GM12878 (cell line): ENCODE data around the gene MXI1. TPM values are rescaled to one million over a fixed set of nuclear protein-coding genes. Genes with fewer than 3 reads are reported as not detected.

Experiments
- ATAC-seq: fragments of 200-7000 bp; cut with Tn5 transposase; 3 replicates; pipeline ENCODE4 v1.9.1; 2020; ENCODE audit warnings: mild to moderate bottlenecking, moderate library complexity
- BruUV-seq: library from RNA; stranded (reverse); fragments of 400-500 nt; replicated peaks from 2 replicates; lab custom pipeline; 2021; lab: Mats Ljungman, UMichigan
- CTCF ChIA-PET: fragments of 300-600 bp; sonication (Branson Sonifier 250); formaldehyde crosslinking; extraction: SDS; loops from one replicate; lab custom pipeline; 2021; ENCODE audit warnings: inconsistent platforms; lab: Yijun Ruan, JAX
- POLR2A ChIA-PET: fragments of 350-600 bp; formaldehyde crosslinking; extraction: SDS; loops from one replicate; lab custom pipeline; 2021; ENCODE audit warnings: inconsistent platforms; lab: Charles Lee
- RAD21 ChIA-PET: fragments of 300-600 bp; sonication (Branson Sonifier 250); formaldehyde crosslinking; loops from one replicate; lab custom pipeline; 2023; ENCODE audit warnings: antibody characterized with exemption; ENCODE audit not compliant: unreplicated experiment; lab: Charles Lee
- SMC1A ChIA-PET: fragments of 300-600 bp; sonication (Branson Sonifier 250); formaldehyde crosslinking; loops from one replicate; lab custom pipeline; 2023; ENCODE audit not compliant: unreplicated experiment, uncharacterized antibody; lab: Charles Lee
- DNase-seq: peaks from one replicate; pipeline ENCODE4 v3.0.0-alpha.2; 2011; ENCODE audit warnings: low read depth, low spot score
- FAIRE-seq: peaks from 3 replicates; lab custom pipeline; 2011; peaks lifted over from hg19 to GRCh38; lab: Jason Lieb, UNC
- H2AFZ ChIP-seq: 2 replicates; pipeline ENCODE4 v1.6.0; 2011; ENCODE audit warnings: low read depth, low read length, control low read depth; ENCODE audit not compliant: control insufficient read depth
- H3K27ac ChIP-seq: 2 replicates; pipeline ENCODE4 v1.5.1; 2011; ENCODE audit warnings: control low read depth; ENCODE audit not compliant: control insufficient read depth, insufficient read depth
- H3K27me3 ChIP-seq, 2 experiments: replicated peaks in 1 of 2; 2 replicates each; pipeline versions ENCODE4 v1.6.0 to v1.6.1; 2011; ENCODE audit warnings: low read length in 1 of 2; ENCODE audit not compliant: control insufficient read depth in 2 of 2, insufficient read depth in 2 of 2
- H3K36me3 ChIP-seq, 2 experiments: 2 replicates each; pipeline ENCODE4 v1.5.1; 2011; ENCODE audit warnings: low read length in 1 of 2; ENCODE audit not compliant: control insufficient read depth in 2 of 2, insufficient read depth in 2 of 2
- H3K4me1 ChIP-seq: 2 replicates; pipeline ENCODE4 v1.6.1; 2011; ENCODE audit warnings: mild to moderate bottlenecking, low read length, moderate library complexity, mixed read lengths; ENCODE audit not compliant: control insufficient read depth, insufficient read depth
- H3K4me2 ChIP-seq: 2 replicates; pipeline ENCODE4 v1.6.0; 2011; ENCODE audit warnings: control low read depth; ENCODE audit not compliant: control insufficient read depth, insufficient read depth
- H3K4me3 ChIP-seq: fragments of 200-600 bp; sonication (generic); 2 replicates; pipeline ENCODE4 v1.5.1; 2016
- H3K79me2 ChIP-seq: 2 replicates; pipeline ENCODE4 v1.6.0; 2011; ENCODE audit warnings: low read length; ENCODE audit not compliant: control insufficient read depth, insufficient read depth
- H3K9ac ChIP-seq: 2 replicates; pipeline ENCODE4 v1.8.0; 2011; ENCODE audit warnings: low read length, control low read depth, mixed read lengths; ENCODE audit not compliant: control insufficient read depth, insufficient read depth
- H3K9me3 ChIP-seq: replicated peaks from 3 replicates; pipeline ENCODE4 v1.5.1; 2011; ENCODE audit warnings: mild to moderate bottlenecking, low read length; ENCODE audit not compliant: control insufficient read depth, insufficient read depth
- H4K20me1 ChIP-seq: 2 replicates; pipeline ENCODE4 v1.6.0; 2011; ENCODE audit not compliant: control insufficient read depth, insufficient read depth
- ASH2L ChIP-seq: fragments of 300-600, 200-600 bp; sonication (generic); IDR thresholded peaks from 2 replicates; pipeline ENCODE4 v1.6.1; 2017; ENCODE audit warnings: low read depth, mild to moderate bottlenecking, borderline replicate concordance
- BHLHE40 ChIP-seq, 2 experiments: fragments of 450-650 bp in 1 of 2; IDR thresholded peaks; 2 replicates each; pipeline ENCODE4 v1.6.1; 2011 to 2017; ENCODE audit warnings: low read depth in 2 of 2, borderline replicate concordance in 1 of 2, improper control_type of control experiment in 1 of 2, low read length in 1 of 2, mild to moderate bottlenecking in 1 of 2
- CEBPB ChIP-seq, 2 experiments: fragments of 150-350 bp in 1 of 2; IDR thresholded peaks; 2 replicates each; pipeline ENCODE4 v1.6.1; 2012 to 2014; ENCODE audit warnings: low read depth in 2 of 2, low read length in 2 of 2, borderline replicate concordance in 1 of 2, inconsistent platforms in 1 of 2
- GABPA ChIP-seq: IDR thresholded peaks from 2 replicates; pipeline ENCODE4 v1.6.1; 2014; ENCODE audit warnings: antibody characterized with exemption, low read depth, mild to moderate bottlenecking, inconsistent platforms
- HDAC2 ChIP-seq: fragments of 200-600 bp; sonication (generic); IDR thresholded peaks from 2 replicates; pipeline ENCODE4 v1.6.1; 2017
- LARP7 ChIP-seq: fragments of 450-650 bp; IDR thresholded peaks from 2 replicates; pipeline ENCODE4 v1.6.1; 2017; ENCODE audit warnings: mild to moderate bottlenecking
- RAD51 ChIP-seq: fragments of 450-650 bp; IDR thresholded peaks from 2 replicates; pipeline ENCODE4 v1.6.1; 2016; ENCODE audit warnings: moderate library complexity, mild to moderate bottlenecking, inconsistent platforms
- RUNX3 ChIP-seq: IDR thresholded peaks from 2 replicates; pipeline ENCODE4 v1.6.1; 2012; ENCODE audit warnings: low read length, inconsistent platforms
- SP1 ChIP-seq: IDR thresholded peaks from one replicate; pipeline ENCODE4 v1.6.1; 2011; ENCODE audit warnings: low read depth, low read length
- STAT3 ChIP-seq: IDR thresholded peaks from 2 replicates; pipeline ENCODE4 v1.6.1; 2011; ENCODE audit warnings: low read depth, low read length, improper control_type of control experiment
- YY1 ChIP-seq: IDR thresholded peaks from 2 replicates; pipeline ENCODE4 v1.6.1; 2011; ENCODE audit warnings: low read depth, mild to moderate bottlenecking, low read length
- WGBS: methylation state at CpG from one replicate; pipeline ENCODE4 v1.1.6; 2016; ENCODE audit warnings: low lambda C conversion rate; ENCODE audit not compliant: insufficient replicate concordance, insufficient coverage; ENCODE audit errors: missing lambda C conversion rate; 5-methylcytosine and 5-hydroxymethylcytosine counted together
- in situ Hi-C: fragments of 300-500 bp; cut with MboI; formaldehyde crosslinking; loops from 9 replicates; pipeline ENCODE4 v1.14.3; 2018; ENCODE audit warnings: mixed read lengths
- intact Hi-C: fragments of 100-400 bp; cut with micrococcal nuclease; formaldehyde crosslinking; loops from one replicate; pipeline ENCODE4 v1.14.2; 2022; ENCODE audit not compliant: unreplicated experiment
- polyA plus RNA-seq, 11 experiments: library from polyadenylated mRNA; depleted of rRNA in 4 of 11; unstranded in 6 of 11; stranded (reverse) in 5 of 11; fragments of >200 nt; fragmentation: Nextera tagmentation in 4 of 11; fragmentation: Illumina TruSeq in 1 of 11; extraction: Ambion mirVana in 4 of 11; extraction: Trizol in 1 of 11; gene quantifications; 1 replicate in 1 of 11; 2 replicates in 10 of 11; pipeline versions ENCODE4 v1.2.1 to v1.2.3, GENCODE V29; 2011 to 2016; ENCODE audit warnings: inconsistent platforms in 2 of 11, missing spikeins in 2 of 11, low read depth in 1 of 11
- total RNA-seq, 4 experiments: library from RNA; depleted of rRNA in 3 of 4; stranded (reverse); fragments of >200 nt in 3 of 4; fragmentation: Illumina TruSeq in 1 of 4; extraction: Trizol in 1 of 4; gene quantifications; 2 replicates each; pipeline versions ENCODE4 v1.2.1 to v1.2.3, GENCODE V29; 2013 to 2021
- TF ChIP-seq, protein P1 (sequence below): fragments of 150-350 bp; IDR thresholded peaks from 2 replicates; pipeline ENCODE4 v1.6.1; 2014; ENCODE audit warnings: mild to moderate bottlenecking, low read depth, low read length
- TF ChIP-seq, protein P2 (sequence below): fragments of 450-650 bp; IDR thresholded peaks from 2 replicates; pipeline ENCODE4 v1.6.1; 2017; ENCODE audit warnings: mild to moderate bottlenecking, moderate library complexity
- TF ChIP-seq, protein P3 (sequence below): IDR thresholded peaks from 2 replicates; pipeline ENCODE4 v1.6.1; 2012; ENCODE audit warnings: low read depth, low read length, improper control_type of control experiment
- TF ChIP-seq, protein P4 (sequence below): IDR thresholded peaks from 2 replicates; pipeline ENCODE4 v1.6.1; 2012; ENCODE audit warnings: low read depth, low read length, improper control_type of control experiment

The MXI1 gene
- total and polyA plus RNA-seq, 10 of the 15 experiments (the other 5 are each of a cell fraction or from before 2014, with no cell fraction given): 0.23 to 8.0 (median 0.41) TPM

DNA sequence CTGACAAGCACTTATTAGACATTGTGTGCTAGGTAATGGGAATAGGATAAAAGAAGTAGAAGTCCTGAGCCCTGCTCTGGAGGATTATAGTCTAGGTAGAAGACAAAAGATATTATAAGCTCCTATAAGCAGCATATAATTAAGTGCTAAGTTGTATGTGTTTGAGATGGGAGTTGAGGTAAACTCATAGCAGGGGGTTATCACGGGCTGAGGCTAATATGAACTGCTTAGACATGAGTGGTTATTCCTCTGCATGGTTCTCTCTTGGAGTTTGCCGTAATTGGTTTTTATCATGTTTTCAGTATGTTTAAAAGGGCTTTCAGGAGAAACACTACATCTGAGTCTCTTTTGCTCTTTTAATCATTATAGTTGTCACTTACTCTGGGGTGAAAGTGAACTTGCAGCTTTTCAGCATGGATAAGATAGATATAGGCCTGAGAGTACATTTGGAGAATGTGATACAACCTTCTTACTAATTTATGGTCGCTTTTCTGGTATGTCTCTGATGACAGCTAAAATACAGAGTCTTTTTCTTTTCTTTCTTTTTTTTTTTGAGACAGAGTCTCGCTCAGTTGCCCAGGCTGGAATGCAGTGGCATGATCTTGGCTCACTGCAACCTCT lies 58.3 kb downstream of the MXI1 start:
- H3K4me1 ChIP-seq: no peaks in the 10 kb centered on the region
- POLR2A ChIA-PET: no interaction called here
- CTCF ChIA-PET: interaction anchor here (0.5 to 1.3 kb wide), 2 partner anchors 36 to 641 kb away, joined by 3 read pairs; no protein-coding TSS in a partner anchor
- FAIRE-seq (no peak), ATAC-seq (no peak), DNase-seq (no peak)
- BruUV-seq: no TSS peak
- H3K27me3 ChIP-seq: peaks cover 0 to 3% of the 10 kb centered on the region in 2 experiments; a peak in 2 of 4 replicates
- intact Hi-C loops (no loop called here), in situ Hi-C loops (no loop called here)
- H3K9ac ChIP-seq: no peak overlapping the region
- H3K9me3 ChIP-seq: no peaks in the 10 kb centered on the region
- RAD21 ChIA-PET: no interaction called here
- SMC1A ChIA-PET: interaction anchor here (0.6 kb wide), 1 partner anchor 256 kb away, joined by 4 read pairs; no protein-coding TSS in a partner anchor
- no peak overlapping the region for H2AFZ ChIP-seq
- H3K36me3 ChIP-seq: no peaks in the 10 kb centered on the region
- no peak overlapping the region for H3K4me3 ChIP-seq
- H4K20me1 ChIP-seq: no peaks in the 10 kb centered on the region
- H3K79me2 ChIP-seq: no peaks in the 10 kb centered on the region
- no peak overlapping the region for H3K27ac ChIP-seq
- WGBS: 78% methylated on average over 3 of the region's 4 CpGs
- no peak overlapping the region for H3K4me2 ChIP-seq
- TF ChIP-seq ASH2L (no peak), LARP7 (no peak), SP1 (no peak), CEBPB (IDR thresholded peaks at IDR 0.05; ENCODE audit: borderline replicate concordance in 1 of 2, low read depth in 2 of 2, low read length in 2 of 2) (no peak), HDAC2 (no peak), BHLHE40 (IDR thresholded peaks at IDR 0.05; ENCODE audit: borderline replicate concordance in 1 of 2, low read depth in 2 of 2, low read length in 1 of 2) (no peak), YY1 (no peak), STAT3 (no peak), RUNX3 (no peak), GABPA (no peak), RAD51 (no peak)
- TF ChIP-seq, protein P1, sequence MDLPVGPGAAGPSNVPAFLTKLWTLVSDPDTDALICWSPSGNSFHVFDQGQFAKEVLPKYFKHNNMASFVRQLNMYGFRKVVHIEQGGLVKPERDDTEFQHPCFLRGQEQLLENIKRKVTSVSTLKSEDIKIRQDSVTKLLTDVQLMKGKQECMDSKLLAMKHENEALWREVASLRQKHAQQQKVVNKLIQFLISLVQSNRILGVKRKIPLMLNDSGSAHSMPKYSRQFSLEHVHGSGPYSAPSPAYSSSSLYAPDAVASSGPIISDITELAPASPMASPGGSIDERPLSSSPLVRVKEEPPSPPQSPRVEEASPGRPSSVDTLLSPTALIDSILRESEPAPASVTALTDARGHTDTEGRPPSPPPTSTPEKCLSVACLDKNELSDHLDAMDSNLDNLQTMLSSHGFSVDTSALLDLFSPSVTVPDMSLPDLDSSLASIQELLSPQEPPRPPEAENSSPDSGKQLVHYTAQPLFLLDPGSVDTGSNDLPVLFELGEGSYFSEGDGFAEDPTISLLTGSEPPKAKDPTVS: no peak
- TF ChIP-seq, protein P2, sequence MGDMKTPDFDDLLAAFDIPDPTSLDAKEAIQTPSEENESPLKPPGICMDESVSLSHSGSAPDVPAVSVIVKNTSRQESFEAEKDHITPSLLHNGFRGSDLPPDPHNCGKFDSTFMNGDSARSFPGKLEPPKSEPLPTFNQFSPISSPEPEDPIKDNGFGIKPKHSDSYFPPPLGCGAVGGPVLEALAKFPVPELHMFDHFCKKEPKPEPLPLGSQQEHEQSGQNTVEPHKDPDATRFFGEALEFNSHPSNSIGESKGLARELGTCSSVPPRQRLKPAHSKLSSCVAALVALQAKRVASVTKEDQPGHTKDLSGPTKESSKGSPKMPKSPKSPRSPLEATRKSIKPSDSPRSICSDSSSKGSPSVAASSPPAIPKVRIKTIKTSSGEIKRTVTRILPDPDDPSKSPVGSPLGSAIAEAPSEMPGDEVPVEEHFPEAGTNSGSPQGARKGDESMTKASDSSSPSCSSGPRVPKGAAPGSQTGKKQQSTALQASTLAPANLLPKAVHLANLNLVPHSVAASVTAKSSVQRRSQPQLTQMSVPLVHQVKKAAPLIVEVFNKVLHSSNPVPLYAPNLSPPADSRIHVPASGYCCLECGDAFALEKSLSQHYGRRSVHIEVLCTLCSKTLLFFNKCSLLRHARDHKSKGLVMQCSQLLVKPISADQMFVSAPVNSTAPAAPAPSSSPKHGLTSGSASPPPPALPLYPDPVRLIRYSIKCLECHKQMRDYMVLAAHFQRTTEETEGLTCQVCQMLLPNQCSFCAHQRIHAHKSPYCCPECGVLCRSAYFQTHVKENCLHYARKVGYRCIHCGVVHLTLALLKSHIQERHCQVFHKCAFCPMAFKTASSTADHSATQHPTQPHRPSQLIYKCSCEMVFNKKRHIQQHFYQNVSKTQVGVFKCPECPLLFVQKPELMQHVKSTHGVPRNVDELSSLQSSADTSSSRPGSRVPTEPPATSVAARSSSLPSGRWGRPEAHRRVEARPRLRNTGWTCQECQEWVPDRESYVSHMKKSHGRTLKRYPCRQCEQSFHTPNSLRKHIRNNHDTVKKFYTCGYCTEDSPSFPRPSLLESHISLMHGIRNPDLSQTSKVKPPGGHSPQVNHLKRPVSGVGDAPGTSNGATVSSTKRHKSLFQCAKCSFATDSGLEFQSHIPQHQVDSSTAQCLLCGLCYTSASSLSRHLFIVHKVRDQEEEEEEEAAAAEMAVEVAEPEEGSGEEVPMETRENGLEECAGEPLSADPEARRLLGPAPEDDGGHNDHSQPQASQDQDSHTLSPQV: no peak
- TF ChIP-seq, protein P3, sequence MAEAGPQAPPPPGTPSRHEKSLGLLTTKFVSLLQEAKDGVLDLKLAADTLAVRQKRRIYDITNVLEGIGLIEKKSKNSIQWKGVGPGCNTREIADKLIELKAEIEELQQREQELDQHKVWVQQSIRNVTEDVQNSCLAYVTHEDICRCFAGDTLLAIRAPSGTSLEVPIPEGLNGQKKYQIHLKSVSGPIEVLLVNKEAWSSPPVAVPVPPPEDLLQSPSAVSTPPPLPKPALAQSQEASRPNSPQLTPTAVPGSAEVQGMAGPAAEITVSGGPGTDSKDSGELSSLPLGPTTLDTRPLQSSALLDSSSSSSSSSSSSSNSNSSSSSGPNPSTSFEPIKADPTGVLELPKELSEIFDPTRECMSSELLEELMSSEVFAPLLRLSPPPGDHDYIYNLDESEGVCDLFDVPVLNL: no peak
- TF ChIP-seq, protein P4, sequence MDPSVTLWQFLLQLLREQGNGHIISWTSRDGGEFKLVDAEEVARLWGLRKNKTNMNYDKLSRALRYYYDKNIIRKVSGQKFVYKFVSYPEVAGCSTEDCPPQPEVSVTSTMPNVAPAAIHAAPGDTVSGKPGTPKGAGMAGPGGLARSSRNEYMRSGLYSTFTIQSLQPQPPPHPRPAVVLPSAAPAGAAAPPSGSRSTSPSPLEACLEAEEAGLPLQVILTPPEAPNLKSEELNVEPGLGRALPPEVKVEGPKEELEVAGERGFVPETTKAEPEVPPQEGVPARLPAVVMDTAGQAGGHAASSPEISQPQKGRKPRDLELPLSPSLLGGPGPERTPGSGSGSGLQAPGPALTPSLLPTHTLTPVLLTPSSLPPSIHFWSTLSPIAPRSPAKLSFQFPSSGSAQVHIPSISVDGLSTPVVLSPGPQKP: no peak
